GM12891 (cell line): ENCODE measurements around the gene RHOU.

ENCODE experiments used
- PAX5 ChIP-seq: IDR thresholded peaks from 2 replicates; pipeline ENCODE4 v1.6.1; 2011; ENCODE audit warnings: low read length, moderate library complexity, mild to moderate bottlenecking; ENCODE audit not compliant: insufficient read depth, severe bottlenecking
- POLR2A ChIP-seq: IDR thresholded peaks from 2 replicates; pipeline ENCODE4 v1.6.1; 2011; ENCODE audit warnings: low read depth, low read length, control low read depth
- POLR2AphosphoS5 ChIP-seq: IDR thresholded peaks from 2 replicates; pipeline ENCODE4 v1.6.1; 2011; ENCODE audit warnings: low read depth, low read length, control low read depth
- POU2F2 ChIP-seq: IDR thresholded peaks from 2 replicates; pipeline ENCODE4 v1.6.1; 2011; ENCODE audit warnings: low read depth, mild to moderate bottlenecking, control low read depth, low read length, moderate library complexity
- SPI1 ChIP-seq: IDR thresholded peaks from 2 replicates; pipeline ENCODE4 v1.6.1; 2011; ENCODE audit warnings: low read depth, low read length, control low read depth
- TAF1 ChIP-seq: IDR thresholded peaks from 2 replicates; pipeline ENCODE4 v1.6.1; 2011; ENCODE audit warnings: low read depth, low read length, control low read depth

- TF ChIP-seq POLR2A (no peak), POLR2AphosphoS5 (no peak), SPI1 (no peak), PAX5 (no peak), TAF1 (no peak), POU2F2 (no peak)
These were observed 4.5 kb downstream of the RHOU start for GRCh38 chr1:228739826-228740225.
